ENCODE results near the gene STK32B. TPM values are rescaled to one million over a fixed set of nuclear protein-coding genes. Genes with fewer than 3 reads are reported as not detected.
"Not testable (repeated sequence)": the region's sequence is repeated elsewhere in the genome, so short reads cannot be mapped to it uniquely, and the experiment has no call there.

The STK32B gene
- total RNA-seq, 6 donors from 2014 or later, result 0.22 to 3.4 (median 1.0) TPM

DNA sequence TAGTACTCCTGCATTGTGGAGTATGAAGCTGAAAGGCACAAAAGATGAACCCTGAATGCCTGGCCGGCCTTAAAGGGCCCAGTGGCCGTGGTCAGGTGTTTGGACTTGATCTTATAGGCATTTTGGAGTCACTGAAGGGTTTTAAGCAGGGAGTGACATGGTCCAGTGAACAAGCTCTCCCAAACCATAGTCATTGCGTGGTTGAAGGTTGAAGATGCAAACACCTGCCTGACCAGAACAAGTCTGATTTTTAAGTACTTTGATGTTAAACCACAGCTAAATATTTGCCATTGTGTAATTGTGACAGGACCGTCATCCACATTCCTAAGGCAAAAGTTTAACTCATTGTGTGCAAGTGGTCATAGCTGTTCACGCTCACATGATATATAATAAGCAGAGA, 3.3 kb downstream of the STK32B start:
- H3K9me3 ChIP-seq, result no peaks in the 10 kb centered on the region
- no peak for DNase-seq
- peaks cover 0 to 18% (median 3%) of the 10 kb centered on the region in 4 donors for H3K27me3 ChIP-seq
- TF ChIP-seq EP300 (IDR thresholded peaks at IDR 0.05), result no peak
- TF ChIP-seq, protein P1, sequence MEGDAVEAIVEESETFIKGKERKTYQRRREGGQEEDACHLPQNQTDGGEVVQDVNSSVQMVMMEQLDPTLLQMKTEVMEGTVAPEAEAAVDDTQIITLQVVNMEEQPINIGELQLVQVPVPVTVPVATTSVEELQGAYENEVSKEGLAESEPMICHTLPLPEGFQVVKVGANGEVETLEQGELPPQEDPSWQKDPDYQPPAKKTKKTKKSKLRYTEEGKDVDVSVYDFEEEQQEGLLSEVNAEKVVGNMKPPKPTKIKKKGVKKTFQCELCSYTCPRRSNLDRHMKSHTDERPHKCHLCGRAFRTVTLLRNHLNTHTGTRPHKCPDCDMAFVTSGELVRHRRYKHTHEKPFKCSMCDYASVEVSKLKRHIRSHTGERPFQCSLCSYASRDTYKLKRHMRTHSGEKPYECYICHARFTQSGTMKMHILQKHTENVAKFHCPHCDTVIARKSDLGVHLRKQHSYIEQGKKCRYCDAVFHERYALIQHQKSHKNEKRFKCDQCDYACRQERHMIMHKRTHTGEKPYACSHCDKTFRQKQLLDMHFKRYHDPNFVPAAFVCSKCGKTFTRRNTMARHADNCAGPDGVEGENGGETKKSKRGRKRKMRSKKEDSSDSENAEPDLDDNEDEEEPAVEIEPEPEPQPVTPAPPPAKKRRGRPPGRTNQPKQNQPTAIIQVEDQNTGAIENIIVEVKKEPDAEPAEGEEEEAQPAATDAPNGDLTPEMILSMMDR (IDR thresholded peaks at IDR 0.05), result no peak
- TF ChIP-seq POLR2AphosphoS5 (IDR thresholded peaks at IDR 0.05), result no peak
- TF ChIP-seq POLR2A (IDR thresholded peaks at IDR 0.05), result no peak
- no peak overlapping the region for H3K27ac ChIP-seq
- no peak for ATAC-seq (ENCODE audit: low FRiP score in 2 of 2)
- H3K4me1 ChIP-seq, result peaks cover 14 to 22% (median 18%) of the 10 kb centered on the region in 4 donors
- no peaks in the 10 kb centered on the region for H3K36me3 ChIP-seq
- no peak overlapping the region for H3K4me3 ChIP-seq
- 57 to 62% methylated on average over 5 of the region's 5 CpGs for WGBS, 2 donors

DNA sequence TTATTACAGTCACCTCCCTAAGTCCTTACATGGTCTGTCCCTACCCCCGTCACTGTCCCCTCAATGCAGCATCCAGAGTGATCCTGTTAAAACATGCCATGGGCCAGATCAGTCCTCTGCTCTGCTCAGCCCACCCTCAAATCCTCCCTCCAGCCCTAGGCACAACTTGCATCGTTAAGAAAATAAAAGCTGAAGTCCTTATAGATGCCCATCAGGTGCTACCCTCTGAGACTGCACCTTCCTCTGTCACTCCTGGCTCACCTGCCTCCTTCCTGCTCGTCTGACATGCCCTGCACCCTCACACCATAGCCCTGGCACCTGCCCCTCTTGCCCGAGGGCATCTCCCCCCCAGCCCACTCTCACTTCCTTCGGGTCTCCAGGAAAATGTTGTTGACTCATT, 4.1 kb downstream of the STK32B start:
- no peak overlapping the region for H3K27ac ChIP-seq
- H3K4me3 ChIP-seq, result no peak overlapping the region
- peaks cover 14 to 19% (median 18%) of the 10 kb centered on the region in 4 donors for H3K4me1 ChIP-seq
- no peak for DNase-seq
- H3K9me3 ChIP-seq, result no peaks in the 10 kb centered on the region
- no peak for TF ChIP-seq POLR2AphosphoS5 (IDR thresholded peaks at IDR 0.05)
- no peak for TF ChIP-seq EP300 (IDR thresholded peaks at IDR 0.05)
- TF ChIP-seq, protein P1 (IDR thresholded peaks at IDR 0.05), result no peak
- no peak for TF ChIP-seq POLR2A (IDR thresholded peaks at IDR 0.05)
- WGBS, 2 donors, result 49 to 62% methylated on average over 5 of the region's 5 CpGs
- no peak for ATAC-seq (ENCODE audit: low FRiP score in 2 of 2)
- no peaks in the 10 kb centered on the region for H3K36me3 ChIP-seq
- peaks cover 0 to 18% (median 3%) of the 10 kb centered on the region in 4 donors for H3K27me3 ChIP-seq

DNA sequence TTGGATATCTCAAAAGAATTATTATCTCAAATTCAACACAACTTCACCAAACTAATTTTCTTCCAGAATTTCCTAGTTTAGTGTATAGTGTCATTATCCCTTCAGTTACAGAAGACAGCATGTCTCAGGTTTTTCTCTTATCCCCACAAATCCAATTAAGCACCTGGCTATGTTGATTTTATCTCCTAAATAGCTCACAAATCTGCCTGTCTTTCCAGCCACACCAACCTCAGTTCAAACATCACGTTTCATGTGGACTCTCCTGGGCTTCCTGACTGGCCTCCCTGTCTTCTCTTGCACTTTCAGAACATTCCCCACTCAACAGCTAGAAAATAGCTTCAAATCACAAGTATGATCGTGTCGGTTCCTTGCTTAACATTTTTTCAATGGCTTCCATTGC, 14.8 kb downstream of the STK32B start:
- 72 to 74% methylated on average over 3 of the region's 3 CpGs for WGBS, 2 donors
- no peaks in the 10 kb centered on the region for H3K9me3 ChIP-seq
- H3K4me1 ChIP-seq, result no peaks in the 10 kb centered on the region
- no peak for DNase-seq
- no peak for TF ChIP-seq EP300 (IDR thresholded peaks at IDR 0.05)
- TF ChIP-seq POLR2A (IDR thresholded peaks at IDR 0.05), result no peak
- TF ChIP-seq, protein P1 (IDR thresholded peaks at IDR 0.05), result no peak
- TF ChIP-seq POLR2AphosphoS5 (IDR thresholded peaks at IDR 0.05), result no peak
- no peak for ATAC-seq (ENCODE audit: low FRiP score in 2 of 2)
- no peaks in the 10 kb centered on the region for H3K27me3 ChIP-seq
- H3K27ac ChIP-seq, result no peak overlapping the region
- no peak overlapping the region for H3K4me3 ChIP-seq
- no peaks in the 10 kb centered on the region for H3K36me3 ChIP-seq

DNA sequence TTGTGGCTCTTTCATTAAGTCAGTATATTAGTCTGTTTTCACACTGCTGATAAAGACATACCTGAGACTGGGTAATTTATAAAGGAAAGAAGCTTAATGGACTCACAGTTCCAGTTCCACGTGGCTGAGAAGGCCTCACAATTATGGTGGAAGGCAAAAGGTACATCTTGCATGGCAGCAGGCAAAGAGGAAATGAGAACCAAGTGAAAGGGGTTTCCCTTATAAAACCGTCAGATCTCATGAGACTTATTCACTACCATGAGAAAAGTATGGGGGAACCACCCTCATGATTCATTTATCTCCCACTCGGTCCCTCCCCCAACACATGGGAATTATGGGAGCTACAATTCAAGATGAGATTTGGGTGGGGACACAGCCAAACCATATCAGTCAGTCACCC, 15.7 kb downstream of the STK32B start:
- not testable (repeated sequence) for H3K27me3 ChIP-seq; H3K36me3 ChIP-seq; H3K4me1 ChIP-seq; DNase-seq; H3K4me3 ChIP-seq; ATAC-seq (ENCODE audit: low FRiP score in 2 of 2); H3K27ac ChIP-seq; H3K9me3 ChIP-seq
- WGBS, 2 donors, result 69 to 79% methylated on average over 3 of the region's 3 CpGs

DNA sequence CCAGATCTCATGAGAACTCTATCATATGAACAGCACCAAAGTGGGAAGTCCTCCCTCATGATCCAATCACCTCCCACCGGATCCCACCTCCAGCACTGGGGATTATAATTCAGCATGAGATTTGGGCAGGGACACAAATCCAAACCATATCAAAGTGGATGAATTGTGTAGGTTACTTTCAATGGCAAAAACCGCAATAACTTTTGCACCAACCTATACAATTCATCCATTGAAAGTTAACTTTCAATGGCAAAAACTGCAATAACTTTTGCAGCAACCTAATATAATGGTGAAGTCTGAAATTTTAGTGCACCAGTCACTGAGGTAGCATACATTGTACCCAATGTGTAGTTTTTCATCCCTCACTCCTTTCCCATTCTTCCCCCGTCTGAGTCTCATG, 16.6 kb downstream of the STK32B start:
- ATAC-seq (ENCODE audit: low FRiP score in 2 of 2) (no peak), DNase-seq (no peak)
- Histone ChIP-seq H3K36me3 (no peaks in the 10 kb centered on the region), H3K4me1 (no peaks in the 10 kb centered on the region), H3K4me3 (no peak overlapping the region), H3K9me3 (peaks cover 0 to 2% (median 0%) of the 10 kb centered on the region in 4 donors), H3K27me3 (no peaks in the 10 kb centered on the region), H3K27ac (no peak overlapping the region)
- WGBS, 2 donors, result 78 to 88% methylated on average over 3 of the region's 3 CpGs
- TF ChIP-seq POLR2A (IDR thresholded peaks at IDR 0.05) (no peak), EP300 (IDR thresholded peaks at IDR 0.05) (no peak), POLR2AphosphoS5 (IDR thresholded peaks at IDR 0.05) (no peak)
- TF ChIP-seq, protein P1 (IDR thresholded peaks at IDR 0.05), result no peak

Data from upper lobe of left lung (tissue), 6 donors.